ENCODE data around the gene COL6A3. TPM values are rescaled to one million over a fixed set of nuclear protein-coding genes. Genes with fewer than 3 reads are reported as not detected.

COL6A3 gene
- total and polyA plus RNA-seq, 2 of the 13 experiments (the other 11 are each of a cell fraction or from before 2014, with no cell fraction given) = 0.03 TPM; not detected in 1

GRCh38 chr2:237412646-237412987, 1.3 kb downstream of the COL6A3 start:
- H2AFZ ChIP-seq (ENCODE audit: low read length) = no peak overlapping the region
- H3K9ac ChIP-seq (ENCODE audit: insufficient read depth, low read depth, low read length) = no peak overlapping the region
- H3K36me3 ChIP-seq (replicated peaks in 1 of 2; ENCODE audit: control insufficient read depth in 1 of 2, insufficient read depth in 2 of 2, low read length in 2 of 2) = no peaks in the 10 kb centered on the region
- H3K79me2 ChIP-seq (ENCODE audit: insufficient read depth, low read length) = no peaks in the 10 kb centered on the region
- H3K9me3 ChIP-seq (ENCODE audit: low read length) = no peaks in the 10 kb centered on the region
- intact Hi-C loops (cut with micrococcal nuclease; ENCODE audit: unreplicated experiment) = no loop called here
- ChIA-PET POLR2A (no interaction called here), CTCF (ENCODE audit: low intra/inter-chr PET ratio, low total read pairs) (no interaction called here)
- no peaks in the 10 kb centered on the region for H4K20me1 ChIP-seq (ENCODE audit: insufficient read depth, low read length)
- H3K27ac ChIP-seq (ENCODE audit: extremely low read length, insufficient read depth, low read length) = no peak overlapping the region
- BruUV-seq (replicated peaks) = no TSS peak
- H3K4me2 ChIP-seq (ENCODE audit: low read depth, low read length) = no peak overlapping the region
- TF ChIP-seq ZNF883 (CRISPR knock-in tag; IDR thresholded peaks at IDR 0.05; ENCODE audit: not compliant biosample characterization) (no peak), ZSCAN20 (CRISPR knock-in tag; IDR thresholded peaks at IDR 0.05; ENCODE audit: borderline replicate concordance) (no peak), ZNF766 (CRISPR knock-in tag; IDR thresholded peaks at IDR 0.05; ENCODE audit: borderline replicate concordance) (no peak), ZNF484 (CRISPR knock-in tag; IDR thresholded peaks at IDR 0.05; ENCODE audit: borderline replicate concordance, low read depth) (no peak), SNAI1 (CRISPR knock-in tag; IDR thresholded peaks at IDR 0.05; ENCODE audit: borderline replicate concordance) (no peak), RARG (CRISPR knock-in tag; IDR thresholded peaks at IDR 0.05; ENCODE audit: low read depth) (no peak), ZNF207 (IDR thresholded peaks at IDR 0.05; ENCODE audit: borderline replicate concordance) (no peak), NFYB (CRISPR knock-in tag; IDR thresholded peaks at IDR 0.05) (no peak), ZNF10 (CRISPR knock-in tag; IDR thresholded peaks at IDR 0.05; ENCODE audit: borderline replicate concordance, low read depth) (no peak)
- no peak for ATAC-seq
- H3K4me3 ChIP-seq (replicated peaks in 1 of 3; ENCODE audit: insufficient read depth in 1 of 3, low read depth in 2 of 3, low read length in 3 of 3) = no peak overlapping the region
- FAIRE-seq = no peak
- DNase-seq (ENCODE audit: low spot score) = no peak
- 8% methylated on average over 6 of the region's 7 CpGs for WGBS (ENCODE audit: low lambda C conversion rate)
- peaks cover 7 to 90% of the 10 kb centered on the region in 2 experiments; a peak in 4 of 5 replicates for H3K27me3 ChIP-seq (ENCODE audit: control insufficient read depth in 1 of 2, insufficient read depth in 2 of 2, low read length in 2 of 2)
- in situ Hi-C loops (cut with HindIII; ENCODE audit: extremely low pct_ligation_motif_present, low pct_unique_long_range_greater_than_20kb) = loop anchor here (10.0 kb wide), 1 partner anchor 258 kb away; no protein-coding TSS in a partner anchor
- H3K4me1 ChIP-seq (ENCODE audit: insufficient read depth, low read length) = no peaks in the 10 kb centered on the region

Data from HepG2 (cell line).